Left ventricle myocardium inferior (tissue), 1 donor: Measurements from ENCODE around the gene GLIS2. TPM values are rescaled to one million over a fixed set of nuclear protein-coding genes. Genes with fewer than 3 reads are reported as not detected.

ENCODE experiments used
- DNase-seq: peaks from one replicate; pipeline ENCODE4 v3.0.0-alpha.2; 2020
- H3K27ac ChIP-seq: fragments of 200-600 bp; replicated peaks from 2 replicates; pipeline ENCODE4 v1.8.0; 2021
- H3K27me3 ChIP-seq: fragments of 200-600 bp; 2 replicates; pipeline ENCODE4 v1.8.0; 2021; ENCODE audit warnings: low read depth
- H3K36me3 ChIP-seq: fragments of 200-600 bp; 2 replicates; pipeline ENCODE4 v1.8.0; 2021
- H3K4me1 ChIP-seq: fragments of 200-600 bp; 2 replicates; pipeline ENCODE4 v1.8.0; 2021
- H3K4me3 ChIP-seq: fragments of 200-600 bp; 2 replicates; pipeline ENCODE4 v1.8.0; 2021; ENCODE audit warnings: mild to moderate bottlenecking, moderate library complexity
- H3K9me3 ChIP-seq: fragments of 200-600 bp; replicated peaks from 2 replicates; pipeline ENCODE4 v1.8.0; 2021
- intact Hi-C: fragments of 100-400 bp; cut with micrococcal nuclease; formaldehyde crosslinking; loops from one replicate; pipeline ENCODE4 v1.11.0; 2022
- total RNA-seq: library from RNA; stranded (reverse); fragmentation: NEBNext Ultra II Directional; extraction: Animal tissue kit (Norgen Biotek cat#: 25700); gene quantifications from one replicate; pipeline ENCODE4 v1.2.1, GENCODE V29; 2021
- TF ChIP-seq, protein P1 (sequence below): fragments of 200-600 bp; IDR thresholded peaks from 2 replicates; pipeline ENCODE4 v1.8.0; 2021; ENCODE audit warnings: antibody characterized with exemption, mild to moderate bottlenecking, borderline replicate concordance
- donor health status: DM: no; HTN: yes; CAD: no; lungs with severe emphysema.

The GLIS2 gene
- total RNA-seq, 1 donor from 2014 or later, result 17.2 TPM

DNA sequence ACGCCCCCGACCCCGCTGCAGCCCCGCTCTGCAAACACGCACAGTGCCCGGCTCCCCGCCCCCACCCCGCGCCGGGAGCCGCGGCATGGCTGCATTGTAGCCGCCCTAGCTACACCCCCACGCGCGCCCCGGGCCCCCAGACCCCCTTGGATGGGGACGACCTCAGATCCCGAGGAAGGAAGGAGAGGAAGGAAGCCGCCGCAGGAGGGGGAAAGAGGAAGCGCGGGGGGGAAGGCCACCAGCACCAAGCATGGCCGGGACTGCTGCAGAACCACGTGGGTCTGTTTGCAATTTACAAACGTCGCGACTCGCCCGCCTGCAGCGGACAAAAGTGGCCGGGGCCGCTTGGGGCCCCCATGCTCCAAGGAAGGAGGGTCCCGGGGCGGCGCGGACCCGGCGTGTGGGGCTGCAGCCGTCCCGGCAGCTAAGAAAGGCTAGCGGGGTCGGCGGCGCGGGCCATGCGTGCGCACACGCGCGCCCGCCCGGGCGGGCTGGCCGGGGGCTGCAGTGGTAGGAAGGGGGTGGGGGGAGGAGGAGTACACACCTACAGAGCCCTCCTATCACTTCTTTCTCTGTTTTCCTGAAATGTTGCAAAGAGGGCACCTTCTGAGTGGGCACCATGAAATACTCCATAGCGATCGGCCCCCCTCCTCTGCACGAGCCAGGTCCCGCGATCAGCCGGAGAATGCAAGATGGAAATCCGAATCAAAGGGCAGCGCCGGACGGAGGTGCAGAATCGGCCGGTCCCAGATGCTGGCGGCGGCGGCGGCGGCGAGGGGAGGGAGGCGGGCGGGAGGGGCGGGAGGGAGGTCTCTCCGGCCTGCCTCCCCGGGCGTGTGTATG is 43.5 kb upstream of the GLIS2 start:
- Histone ChIP-seq H3K4me1 (peaks cover 38% of the 10 kb centered on the region), H3K27ac (peak overlapping the region; percentile 97), H3K27me3 (no peaks in the 10 kb centered on the region), H3K36me3 (no peaks in the 10 kb centered on the region), H3K4me3 (peak overlapping the region; percentile 85), H3K9me3 (no peaks in the 10 kb centered on the region)
- intact Hi-C loops, result no loop called here
- TF ChIP-seq, protein P1, sequence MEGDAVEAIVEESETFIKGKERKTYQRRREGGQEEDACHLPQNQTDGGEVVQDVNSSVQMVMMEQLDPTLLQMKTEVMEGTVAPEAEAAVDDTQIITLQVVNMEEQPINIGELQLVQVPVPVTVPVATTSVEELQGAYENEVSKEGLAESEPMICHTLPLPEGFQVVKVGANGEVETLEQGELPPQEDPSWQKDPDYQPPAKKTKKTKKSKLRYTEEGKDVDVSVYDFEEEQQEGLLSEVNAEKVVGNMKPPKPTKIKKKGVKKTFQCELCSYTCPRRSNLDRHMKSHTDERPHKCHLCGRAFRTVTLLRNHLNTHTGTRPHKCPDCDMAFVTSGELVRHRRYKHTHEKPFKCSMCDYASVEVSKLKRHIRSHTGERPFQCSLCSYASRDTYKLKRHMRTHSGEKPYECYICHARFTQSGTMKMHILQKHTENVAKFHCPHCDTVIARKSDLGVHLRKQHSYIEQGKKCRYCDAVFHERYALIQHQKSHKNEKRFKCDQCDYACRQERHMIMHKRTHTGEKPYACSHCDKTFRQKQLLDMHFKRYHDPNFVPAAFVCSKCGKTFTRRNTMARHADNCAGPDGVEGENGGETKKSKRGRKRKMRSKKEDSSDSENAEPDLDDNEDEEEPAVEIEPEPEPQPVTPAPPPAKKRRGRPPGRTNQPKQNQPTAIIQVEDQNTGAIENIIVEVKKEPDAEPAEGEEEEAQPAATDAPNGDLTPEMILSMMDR, result no peak
- peak; percentile 61 for DNase-seq

DNA sequence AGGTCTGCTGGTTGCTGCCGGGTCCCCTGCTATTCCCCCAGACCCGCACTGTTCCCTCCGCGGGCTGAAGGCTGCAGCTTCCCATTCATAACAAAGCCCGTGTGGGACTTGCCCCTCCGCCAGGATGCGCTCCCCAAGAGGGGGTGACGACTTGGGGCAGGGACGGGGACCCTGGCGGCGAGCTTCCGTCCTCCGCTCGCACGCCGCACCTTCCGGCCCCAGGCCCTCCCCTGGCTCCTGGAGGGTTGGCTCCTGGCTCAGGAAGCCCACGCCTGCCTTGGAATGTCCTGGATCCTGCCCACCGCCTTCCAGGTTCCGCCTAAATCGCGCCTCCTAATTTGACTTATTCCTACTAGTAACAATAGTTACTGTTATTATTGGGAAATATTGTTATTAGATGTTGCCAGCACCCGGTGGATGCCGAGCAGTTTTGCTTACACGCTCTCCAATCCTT is 42.0 kb upstream of the GLIS2 start:
- no peaks in the 10 kb centered on the region for H3K9me3 ChIP-seq
- peak overlapping the region; percentile 97 for H3K27ac ChIP-seq
- TF ChIP-seq, protein P1, result peak; percentile 56
- peaks cover 38% of the 10 kb centered on the region for H3K4me1 ChIP-seq
- intact Hi-C loops, result no loop called here
- DNase-seq, result peak; percentile 60
- no peaks in the 10 kb centered on the region for H3K36me3 ChIP-seq
- H3K4me3 ChIP-seq, result peak overlapping the region; percentile 85
- no peaks in the 10 kb centered on the region for H3K27me3 ChIP-seq

DNA sequence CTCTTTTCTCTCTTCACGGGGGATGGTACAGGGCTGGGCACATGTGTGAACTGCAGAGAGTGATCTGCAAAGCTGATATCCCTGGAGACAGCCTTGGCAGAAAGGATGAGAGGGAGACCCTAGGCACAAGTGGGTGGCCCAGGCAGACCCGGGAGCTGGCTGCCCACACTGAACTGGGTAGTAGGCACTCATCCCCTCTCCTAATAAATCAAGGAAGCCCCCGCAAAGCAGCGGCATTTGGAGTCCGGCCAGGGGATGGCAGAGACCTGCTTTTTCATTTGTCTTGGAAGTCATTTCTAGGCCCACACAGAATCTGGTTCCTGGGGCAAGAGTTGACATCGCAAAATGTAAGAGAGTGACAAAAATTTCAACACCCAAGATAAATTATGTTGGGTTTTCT is 40.0 kb upstream of the GLIS2 start:
- TF ChIP-seq, protein P1, result no peak
- no peak for DNase-seq
- intact Hi-C loops, result no loop called here
- Histone ChIP-seq H3K27ac (no peak overlapping the region), H3K4me3 (no peak overlapping the region), H3K9me3 (no peaks in the 10 kb centered on the region), H3K4me1 (peaks cover 33% of the 10 kb centered on the region), H3K36me3 (no peaks in the 10 kb centered on the region), H3K27me3 (no peaks in the 10 kb centered on the region)

DNA sequence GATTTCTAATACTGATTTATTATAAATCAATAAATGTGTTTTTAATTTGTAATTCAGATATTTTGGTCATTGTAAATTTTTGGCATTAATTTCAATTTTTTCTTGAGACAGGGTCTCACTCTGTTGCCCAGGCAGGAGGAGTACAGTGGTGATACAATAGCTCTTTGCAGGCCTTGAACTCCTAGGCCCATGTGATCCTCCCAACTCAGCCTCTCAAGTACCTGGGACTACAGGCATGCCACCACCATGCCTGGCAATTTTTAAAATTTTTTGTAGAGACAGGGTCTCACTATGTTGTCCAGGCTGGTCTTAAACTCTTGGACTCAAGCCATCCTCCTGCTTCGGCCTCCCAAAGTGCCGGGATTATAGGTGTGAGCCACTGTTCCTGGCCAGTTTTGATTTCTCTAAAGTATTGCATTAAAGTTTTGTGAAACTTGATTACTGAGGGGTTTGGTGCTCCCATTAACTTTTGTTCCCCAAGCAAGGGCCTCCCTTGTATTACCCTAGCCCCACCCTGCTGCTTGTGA is 37.8 kb upstream of the GLIS2 start:
- Histone ChIP-seq H3K9me3 (no peaks in the 10 kb centered on the region), H3K36me3 (no peaks in the 10 kb centered on the region), H3K27me3 (no peaks in the 10 kb centered on the region), H3K27ac (no peak overlapping the region), H3K4me1 (peaks cover 18% of the 10 kb centered on the region), H3K4me3 (no peak overlapping the region)
- intact Hi-C loops, result no loop called here
- no peak for DNase-seq
- TF ChIP-seq, protein P1, result no peak

DNA sequence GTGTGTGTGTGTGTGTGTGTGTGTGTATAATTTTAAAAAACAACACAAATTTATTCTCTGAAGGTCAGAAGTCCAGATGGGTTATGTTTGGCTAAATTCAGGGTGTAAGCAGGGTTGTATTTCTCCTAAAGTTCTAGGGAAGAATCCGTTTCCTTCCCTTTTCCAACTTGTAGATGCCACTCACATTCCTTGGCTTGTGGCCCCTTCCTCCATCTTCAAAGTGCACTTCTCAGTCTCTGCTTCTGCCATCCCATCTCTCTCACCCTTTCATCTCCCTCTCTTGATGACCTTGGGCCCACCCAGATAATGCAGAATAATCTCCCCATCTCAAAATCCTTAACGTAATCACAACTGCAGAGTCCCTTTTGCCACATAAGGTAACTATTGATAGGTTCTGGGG is 35.2 kb upstream of the GLIS2 start:
- TF ChIP-seq, protein P1, result no peak
- Histone ChIP-seq H3K4me1 (no peaks in the 10 kb centered on the region), H3K36me3 (no peaks in the 10 kb centered on the region), H3K9me3 (no peaks in the 10 kb centered on the region), H3K27ac (no peak overlapping the region), H3K27me3 (no peaks in the 10 kb centered on the region), H3K4me3 (no peak overlapping the region)
- no peak for DNase-seq
- intact Hi-C loops, result no loop called here
